ENCODE measurements around the gene OSTC. TPM values are rescaled to one million over a fixed set of nuclear protein-coding genes. Genes with fewer than 3 reads are reported as not detected.

OSTC gene
- polyA plus RNA-seq, 1 experiment = 172 TPM

GRCh38 chr4:108693819-108694218, 43.4 kb downstream of the OSTC start:
- DNase-seq (ENCODE audit: low read depth) = no peak
- ChIA-PET POLR2A (no interaction called here), CTCF (interaction anchor here (0.8 kb wide), 1 partner anchor 50 kb away, joined by 3 read pairs; no protein-coding TSS in a partner anchor)
- no peak for TF ChIP-seq CTCF (IDR thresholded peaks at IDR 0.05; ENCODE audit: insufficient read depth, low read depth, low read length)
- Histone ChIP-seq H3K4me3 (ENCODE audit: low read depth, low read length) (no peak overlapping the region), H3K27me3 (ENCODE audit: control insufficient read depth, insufficient read depth, low read length) (no peaks in the 10 kb centered on the region), H3K36me3 (ENCODE audit: control insufficient read depth, insufficient read depth, low read length) (no peaks in the 10 kb centered on the region)

- DNase-seq (ENCODE audit: low read depth) = no peak
- H3K36me3 ChIP-seq (ENCODE audit: control insufficient read depth, insufficient read depth, low read length) = no peaks in the 10 kb centered on the region
- no peak overlapping the region for H3K4me3 ChIP-seq (ENCODE audit: low read depth, low read length)
- H3K27me3 ChIP-seq (ENCODE audit: control insufficient read depth, insufficient read depth, low read length) = no peaks in the 10 kb centered on the region
- CTCF ChIA-PET = interaction anchor here (0.8 kb wide), 1 partner anchor 49 kb away, joined by 3 read pairs; no protein-coding TSS in a partner anchor
- POLR2A ChIA-PET = no interaction called here
- no peak for TF ChIP-seq CTCF (IDR thresholded peaks at IDR 0.05; ENCODE audit: insufficient read depth, low read depth, low read length)
Observed at GRCh38 chr4:108694423-108694822, 44.0 kb downstream of the OSTC start.

- ChIA-PET POLR2A (no interaction called here), CTCF (no interaction called here)
- Histone ChIP-seq H3K27me3 (ENCODE audit: control insufficient read depth, insufficient read depth, low read length) (no peaks in the 10 kb centered on the region), H3K36me3 (ENCODE audit: control insufficient read depth, insufficient read depth, low read length) (no peaks in the 10 kb centered on the region), H3K4me3 (ENCODE audit: low read depth, low read length) (no peak overlapping the region)
- DNase-seq (ENCODE audit: low read depth) = no peak
- no peak for TF ChIP-seq CTCF (IDR thresholded peaks at IDR 0.05; ENCODE audit: insufficient read depth, low read depth, low read length)
Observed at GRCh38 chr4:108695062-108695461, 44.7 kb downstream of the OSTC start.

GRCh38 chr4:108696160-108696559, 45.8 kb downstream of the OSTC start:
- H3K36me3 ChIP-seq (ENCODE audit: control insufficient read depth, insufficient read depth, low read length) = no peaks in the 10 kb centered on the region
- no peak for TF ChIP-seq CTCF (IDR thresholded peaks at IDR 0.05; ENCODE audit: insufficient read depth, low read depth, low read length)
- H3K27me3 ChIP-seq (ENCODE audit: control insufficient read depth, insufficient read depth, low read length) = no peaks in the 10 kb centered on the region
- ChIA-PET CTCF (no interaction called here), POLR2A (no interaction called here)
- no peak for DNase-seq (ENCODE audit: low read depth)
- no peak overlapping the region for H3K4me3 ChIP-seq (ENCODE audit: low read depth, low read length)

GRCh38 chr4:108700081-108700757, 49.8 kb downstream of the OSTC start:
- peak; percentile 19 for DNase-seq (ENCODE audit: low read depth)
- POLR2A ChIA-PET = no interaction called here
- CTCF ChIA-PET = no interaction called here

More at GRCh38 chr4:108700081-108700757, 49.8 kb downstream of the OSTC start:
- Histone ChIP-seq H3K4me3 (ENCODE audit: low read depth, low read length) (no peak overlapping the region), H3K27me3 (ENCODE audit: control insufficient read depth, insufficient read depth, low read length) (peaks cover 2% of the 10 kb centered on the region; the same call in 1 of the 2 replicates), H3K36me3 (ENCODE audit: control insufficient read depth, insufficient read depth, low read length) (no peaks in the 10 kb centered on the region)
- TF ChIP-seq CTCF (IDR thresholded peaks at IDR 0.05; ENCODE audit: insufficient read depth, low read depth, low read length) = no peak

Data from BJ (cell line).